SK-N-SH (cell line): ENCODE data around the gene ARHGAP21. TPM values are rescaled to one million over a fixed set of nuclear protein-coding genes. Genes with fewer than 3 reads are reported as not detected.

Experiments
- CTCF ChIA-PET: fragments of 300-600, 350-600 bp; formaldehyde crosslinking; extraction: SDS; loops from one replicate; lab custom pipeline; 2021; lab: Yijun Ruan, JAX
- POLR2A ChIA-PET: fragments of 350-600 bp; sonication (Branson Sonifier 250); formaldehyde crosslinking; extraction: SDS; loops from one replicate; lab custom pipeline; 2020; ENCODE audit warnings: antibody characterized with exemption, inconsistent platforms; lab: Yijun Ruan, JAX
- DNase-seq: peaks from one replicate; pipeline ENCODE4 v3.0.0; 2012
- H2AFZ ChIP-seq: fragments of 200-600 bp; sonication (generic); 2 replicates; pipeline ENCODE4 v1.8.1; 2016; ENCODE audit warnings: antibody characterized with exemption, mild to moderate bottlenecking, low read depth
- H3F3A ChIP-seq: fragments of 200-600 bp; sonication (generic); replicated peaks from 2 replicates; pipeline ENCODE3; 2016; ENCODE audit warnings: antibody characterized with exemption, mild to moderate bottlenecking; ENCODE audit not compliant: insufficient read depth
- H3K27ac ChIP-seq, 2 experiments: fragments of 200-500 bp in 1 of 2; fragments of 200-600 bp in 1 of 2; sonication (Bioruptor generic) in 1 of 2; sonication (generic), shearing (Covaris generic) in 1 of 2; 2 replicates each; pipeline versions ENCODE4 v1.5.1 to v1.6.1; 2014 to 2016; ENCODE audit warnings: low read depth in 2 of 2, inconsistent platforms in 1 of 2, low read length in 1 of 2, mild to moderate bottlenecking in 1 of 2, mixed read lengths in 1 of 2
- H3K27me3 ChIP-seq: fragments of 200-600 bp; sonication (generic), shearing (Covaris generic); 2 replicates; pipeline ENCODE4 v1.6.1; 2016; ENCODE audit warnings: mixed run types; ENCODE audit not compliant: insufficient read depth
- H3K36me3 ChIP-seq, 2 experiments: fragments of 200-500 bp in 1 of 2; fragments of 200-600 bp in 1 of 2; sonication (Bioruptor generic) in 1 of 2; sonication (generic) in 1 of 2; replicated peaks in 1 of 2; 2 replicates each; pipeline versions ENCODE3 to v1.5.1; 2014 to 2016; ENCODE audit warnings: low read length in 1 of 2, mild to moderate bottlenecking in 1 of 2; ENCODE audit not compliant: insufficient read depth in 2 of 2, control insufficient read depth in 1 of 2
- H3K4me1 ChIP-seq, 2 experiments: fragments of 200-500 bp in 1 of 2; fragments of 200-600 bp in 1 of 2; sonication (Bioruptor generic) in 1 of 2; sonication (generic), shearing (Covaris generic) in 1 of 2; 2 replicates each; pipeline versions ENCODE4 v1.5.1 to v1.6.1; 2014 to 2016; ENCODE audit warnings: low read depth in 1 of 2, low read length in 1 of 2, mixed run types in 1 of 2; ENCODE audit not compliant: insufficient read depth in 2 of 2, control insufficient read depth in 1 of 2
- H3K4me2 ChIP-seq: fragments of 200-600 bp; sonication (generic), shearing (Covaris generic); 2 replicates; pipeline ENCODE4 v1.6.1; 2017; ENCODE audit warnings: mixed run types
- H3K4me3 ChIP-seq, 2 experiments: fragments of 200-500 bp in 1 of 2; fragments of 200-600 bp in 1 of 2; sonication (Bioruptor generic) in 1 of 2; sonication (generic), shearing (Covaris generic) in 1 of 2; 2 replicates each; pipeline versions ENCODE4 v1.5.1 to v1.8.1; 2014 to 2016; ENCODE audit warnings: low read depth in 2 of 2, inconsistent platforms in 1 of 2, low read length in 1 of 2, mild to moderate bottlenecking in 1 of 2, mixed read lengths in 1 of 2, moderate library complexity in 1 of 2
- H3K79me2 ChIP-seq: fragments of 200-600 bp; sonication (generic); 2 replicates; pipeline ENCODE4 v1.8.1; 2017; ENCODE audit warnings: mild to moderate bottlenecking; ENCODE audit not compliant: insufficient read depth
- H3K9ac ChIP-seq: fragments of 200-600 bp; sonication (generic); 2 replicates; pipeline ENCODE4 v1.6.1; 2017; ENCODE audit warnings: mixed run types
- H3K9me2 ChIP-seq: fragments of 200-600 bp; sonication (generic); 2 replicates; pipeline ENCODE4 v1.6.1; 2017; ENCODE audit warnings: mixed run types
- H3K9me3 ChIP-seq: fragments of 200-600 bp; sonication (generic); 2 replicates; pipeline ENCODE4 v1.6.1; 2017; ENCODE audit warnings: mixed run types, mild to moderate bottlenecking, moderate library complexity
- H4K20me1 ChIP-seq: fragments of 200-600 bp; sonication (generic); 2 replicates; pipeline ENCODE4 v1.6.1; 2017; ENCODE audit warnings: mild to moderate bottlenecking, mixed run types; ENCODE audit not compliant: insufficient read depth
- CHD2 ChIP-seq: fragments of 150-350 bp; IDR thresholded peaks from 2 replicates; pipeline ENCODE4 v1.6.1; 2018; ENCODE audit warnings: low read length; ENCODE audit not compliant: partially characterized antibody
- CTCF ChIP-seq: fragments of 200-600 bp; sonication (generic); IDR thresholded peaks from 2 replicates; pipeline ENCODE4 v1.6.1; 2017; ENCODE audit warnings: antibody characterized with exemption, mild to moderate bottlenecking, moderate library complexity
- ELF1 ChIP-seq: IDR thresholded peaks from 2 replicates; pipeline ENCODE4 v1.4.0; 2012
- EP300 ChIP-seq, 2 experiments: IDR thresholded peaks; 2 replicates each; pipeline versions ENCODE4 v1.4.0 to v1.6.1; 2012; ENCODE audit warnings: borderline replicate concordance in 1 of 2, low read depth in 1 of 2, low read length in 1 of 2
- FOXJ3 ChIP-seq: sonication (generic); formaldehyde crosslinking; IDR thresholded peaks from 2 replicates; pipeline ENCODE4 v1.5.1; 2020; ENCODE audit warnings: mild to moderate bottlenecking, missing genetic modification reagents
- GABPA ChIP-seq: IDR thresholded peaks from 2 replicates; pipeline ENCODE4 v1.4.0; 2012; ENCODE audit warnings: low read depth, mild to moderate bottlenecking
- GATA2 ChIP-seq: sonication (generic); formaldehyde crosslinking; IDR thresholded peaks from 2 replicates; pipeline ENCODE4 v1.5.0; 2020; ENCODE audit warnings: mild to moderate bottlenecking, missing genetic modification reagents
- IRF3 ChIP-seq: fragments of 150-350 bp; IDR thresholded peaks from 2 replicates; pipeline ENCODE4 v1.6.1; 2016; ENCODE audit warnings: mild to moderate bottlenecking, low read depth, low read length
- JUND ChIP-seq: IDR thresholded peaks from 2 replicates; pipeline ENCODE4 v1.4.0; 2012
- MXI1 ChIP-seq: IDR thresholded peaks from 2 replicates; pipeline ENCODE4 v1.6.1; 2012; ENCODE audit warnings: mild to moderate bottlenecking, low read depth, low read length, improper control_type of control experiment
- POLR2AphosphoS5 ChIP-seq: IDR thresholded peaks from 2 replicates; pipeline ENCODE4 v1.6.1; 2012; ENCODE audit warnings: low read depth, low read length
- RCOR1 ChIP-seq: fragments of 150-350 bp; IDR thresholded peaks from 2 replicates; pipeline ENCODE4 v1.6.1; 2017; ENCODE audit warnings: antibody characterized with exemption, low read length
- TCF12 ChIP-seq: IDR thresholded peaks from 2 replicates; pipeline ENCODE4 v1.4.0; 2012
- TEAD4 ChIP-seq: IDR thresholded peaks from 2 replicates; pipeline ENCODE4 v1.4.0; 2012; ENCODE audit warnings: mild to moderate bottlenecking, borderline replicate concordance; ENCODE audit not compliant: insufficient read depth
- USF1 ChIP-seq: IDR thresholded peaks from 2 replicates; pipeline ENCODE4 v1.4.0; 2012; ENCODE audit warnings: low read depth, borderline replicate concordance
- WGBS: methylation state at CpG from one replicate; pipeline ENCODE4 v1.1.6; 2017; ENCODE audit warnings: low lambda C conversion rate; 5-methylcytosine and 5-hydroxymethylcytosine counted together
- polyA plus RNA-seq, 3 experiments: library from polyadenylated mRNA; depleted of rRNA; stranded (reverse); fragments of >200 nt; gene quantifications; 2 replicates each; pipeline ENCODE4 v1.2.3, GENCODE V29; 2012
- TF ChIP-seq, protein P1 (sequence below): IDR thresholded peaks from 2 replicates; pipeline ENCODE4 v1.4.0; 2012; ENCODE audit warnings: low read depth

Gene ARHGAP21
- polyA plus RNA-seq, 1 of the 3 experiments (the other 2 are of a cell fraction), result 27.8 TPM

GRCh38 chr10:24756283-24756682 is 32.6 kb upstream of the ARHGAP21 start (continued):
- no peak for TF ChIP-seq IRF3
- no peak for TF ChIP-seq CTCF
- no peak for TF ChIP-seq USF1

- H3K36me3 ChIP-seq, result no peaks in the 10 kb centered on the region
- no peaks in the 10 kb centered on the region for H3K9me3 ChIP-seq
- ChIA-PET CTCF (no interaction called here), POLR2A (no interaction called here)
- H3F3A ChIP-seq, result no peaks in the 10 kb centered on the region
- TF ChIP-seq MXI1 (no peak), GABPA (no peak), ELF1 (no peak), FOXJ3 (CRISPR knock-in tag) (no peak), CTCF (no peak), CHD2 (no peak), RCOR1 (no peak), TCF12 (no peak), EP300 (IDR thresholded peaks at IDR 0.05; ENCODE audit: borderline replicate concordance in 1 of 2, low read depth in 1 of 2, low read length in 1 of 2) (no peak), POLR2AphosphoS5 (no peak), JUND (no peak), GATA2 (CRISPR knock-in tag) (no peak), TEAD4 (no peak)
- TF ChIP-seq, protein P1, sequence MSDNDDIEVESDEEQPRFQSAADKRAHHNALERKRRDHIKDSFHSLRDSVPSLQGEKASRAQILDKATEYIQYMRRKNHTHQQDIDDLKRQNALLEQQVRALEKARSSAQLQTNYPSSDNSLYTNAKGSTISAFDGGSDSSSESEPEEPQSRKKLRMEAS, result no peak
- H3K4me2 ChIP-seq, result no peak overlapping the region
- H4K20me1 ChIP-seq, result no peaks in the 10 kb centered on the region
- 84% methylated on average over 1 of the region's 1 CpG for WGBS
- H3K79me2 ChIP-seq, result no peaks in the 10 kb centered on the region
- DNase-seq, result no peak
- no peaks in the 10 kb centered on the region for H3K9me2 ChIP-seq
- no peaks in the 10 kb centered on the region for H3K27me3 ChIP-seq
- H3K27ac ChIP-seq, result no peak overlapping the region
- H2AFZ ChIP-seq, result no peak overlapping the region
- no peak overlapping the region for H3K9ac ChIP-seq
- no peak overlapping the region for H3K4me3 ChIP-seq
- no peaks in the 10 kb centered on the region for H3K4me1 ChIP-seq
Observed at GRCh38 chr10:24751716-24752115, 28.0 kb upstream of the ARHGAP21 start.
